Esophagus muscularis mucosa (tissue), 3 donors: Measurements from ENCODE around the gene ANKRD11.

Experiments used
- CTCF ChIP-seq, 3 experiments: fragments of 200-600 bp in 2 of 3; fragments of 450-650 bp in 1 of 3; sonication (generic) in 2 of 3; IDR thresholded peaks; one replicate each; pipeline ENCODE4 v1.5.1; 2017 to 2019; ENCODE audit warnings: antibody characterized with exemption in 3 of 3, mild to moderate bottlenecking in 2 of 3, moderate library complexity in 1 of 3
- POLR2AphosphoS5 ChIP-seq, 2 donors: sonication (generic); formaldehyde crosslinking; IDR thresholded peaks; one replicate each; pipeline ENCODE4 v1.6.1; 2017; ENCODE audit warnings: antibody characterized with exemption in 2 of 2

DNA sequence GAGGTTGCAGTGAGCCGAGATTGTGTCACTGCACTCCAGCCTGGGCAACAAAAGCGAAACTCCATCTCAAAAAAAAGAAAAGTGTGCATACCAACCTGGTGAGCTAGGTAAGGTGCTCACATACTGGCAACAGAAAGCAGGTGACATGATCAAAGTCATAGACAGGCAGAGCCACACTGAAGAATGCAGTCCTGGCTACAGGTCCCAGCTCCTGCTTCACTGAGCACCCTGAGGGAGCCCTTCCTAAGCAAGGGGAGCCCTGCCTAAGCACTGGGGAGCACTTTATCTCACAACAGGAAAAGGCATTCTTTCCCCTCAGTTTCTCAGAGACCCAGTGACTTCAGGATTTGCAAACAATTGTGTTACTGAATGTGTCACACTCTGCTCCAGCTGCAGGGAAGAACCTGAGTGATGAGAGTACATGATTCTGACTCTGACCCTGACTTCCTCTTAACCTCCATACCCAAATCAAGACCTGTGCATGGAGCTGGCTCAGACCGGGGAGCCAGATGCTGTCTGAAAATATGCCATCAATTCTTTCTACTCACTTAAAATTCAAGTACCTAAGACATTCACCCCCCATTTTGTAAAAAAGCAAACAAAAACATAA is 40.5 kb downstream of the ANKRD11 start:
- TF ChIP-seq CTCF (IDR thresholded peaks at IDR 0.05) = no peak
- no peak for TF ChIP-seq POLR2AphosphoS5 (IDR thresholded peaks at IDR 0.05)
